ENCODE measurements around the gene STK17B.

Gene STK17B

DNA sequence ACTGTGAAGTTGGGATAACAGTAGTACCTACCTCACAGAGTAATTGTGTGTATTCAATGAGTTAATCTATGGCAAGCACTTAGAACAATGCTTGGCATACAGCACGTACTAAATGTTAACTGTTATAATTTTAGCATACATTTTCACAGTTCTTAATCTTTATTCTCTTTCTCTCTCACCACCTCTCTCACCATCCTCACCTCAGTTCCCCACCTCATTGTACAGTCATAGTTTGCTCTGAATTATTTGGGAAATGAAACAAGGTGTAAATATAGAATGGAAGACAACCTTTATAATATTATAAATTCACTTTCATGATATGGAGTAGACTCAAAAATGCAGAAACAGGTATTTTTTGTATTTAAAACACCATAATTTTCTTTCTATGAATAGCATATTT lies 62.8 kb downstream of the STK17B start:
- no CpG with 5 or more reads among the region's 1 CpG for WGBS, 2 donors (ENCODE audit: extremely low coverage in 2 of 2, insufficient read length in 2 of 2, insufficient replicate concordance in 1 of 2)
- Histone ChIP-seq H3K4me3 (ENCODE audit: low read length in 2 of 2) (no peak overlapping the region), H2AK5ac (ENCODE audit: low read depth, low read length) (no peak overlapping the region), H2AFZ (ENCODE audit: low read length) (no peak overlapping the region), H2BK12ac (ENCODE audit: low read length) (no peak overlapping the region), H3K18ac (ENCODE audit: low read length) (no peak overlapping the region), H4K8ac (ENCODE audit: low read depth, low read length) (no peak overlapping the region), H3K4ac (ENCODE audit: low read length) (no peak overlapping the region), H3K4me2 (ENCODE audit: insufficient read depth, low read length, poor library complexity, severe bottlenecking) (no peak overlapping the region), H3K23ac (ENCODE audit: low read depth, low read length, poor library complexity) (no peak overlapping the region), H3K79me1 (ENCODE audit: low read depth, low read length) (no peaks in the 10 kb centered on the region), H3K9ac (ENCODE audit: low read depth, low read length, poor library complexity) (no peak overlapping the region), H2BK15ac (ENCODE audit: low read length) (no peak overlapping the region), H3K4me1 (ENCODE audit: control insufficient read depth in 2 of 2, insufficient read depth in 1 of 2, low read depth in 1 of 2, low read length in 2 of 2) (peaks cover 10% of the 10 kb centered on the region in 2 donors), H4K91ac (ENCODE audit: low read depth, low read length, poor library complexity) (no peak overlapping the region), H2BK5ac (ENCODE audit: low read length) (no peak overlapping the region), H3K27me3 (ENCODE audit: control insufficient read depth in 3 of 3, insufficient read depth in 3 of 3, low read depth in 1 of 3, low read length in 3 of 3) (no peaks in the 10 kb centered on the region), H3K36me3 (replicated peaks in 1 of 2; ENCODE audit: control insufficient read depth in 2 of 2, insufficient read depth in 2 of 2, low read length in 2 of 2) (no peaks in the 10 kb centered on the region), H3K27ac (replicated peaks; ENCODE audit: low read length) (no peak overlapping the region), H3K14ac (ENCODE audit: low read length) (no peak overlapping the region), H3K9me3 (replicated peaks in 1 of 2; ENCODE audit: control insufficient read depth in 2 of 2, insufficient read depth in 1 of 2, low read depth in 1 of 2, low read length in 2 of 2) (no peaks in the 10 kb centered on the region), H2BK120ac (ENCODE audit: low read depth, low read length) (no peak overlapping the region)
- no peak for DNase-seq (ENCODE audit: low spot score)

DNA sequence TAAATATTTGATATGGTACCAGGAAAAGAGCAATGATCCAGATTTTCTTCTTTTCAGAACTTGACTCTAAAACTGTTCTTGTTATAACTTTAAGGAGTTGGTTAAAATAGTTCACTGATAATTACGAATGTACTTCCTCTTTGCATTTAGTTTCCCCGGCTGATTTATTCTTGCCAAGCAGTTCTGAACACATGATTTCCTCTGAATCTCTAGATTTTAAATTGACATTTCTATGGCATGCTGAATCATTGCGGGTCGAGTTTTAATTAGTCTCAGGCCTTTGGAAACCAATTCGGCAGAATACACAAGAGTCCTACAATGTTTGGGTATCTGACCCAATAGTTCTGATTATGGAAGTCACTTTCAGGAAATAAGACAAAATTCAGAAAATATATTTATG lies 65.4 kb downstream of the STK17B start:
- DNase-seq (ENCODE audit: low spot score) = no peak
- Histone ChIP-seq H3K14ac (ENCODE audit: low read length) (no peak overlapping the region), H2BK15ac (ENCODE audit: low read length) (no peak overlapping the region), H3K36me3 (replicated peaks in 1 of 2; ENCODE audit: control insufficient read depth in 2 of 2, insufficient read depth in 2 of 2, low read length in 2 of 2) (no peaks in the 10 kb centered on the region), H2BK5ac (ENCODE audit: low read length) (no peak overlapping the region), H3K9ac (ENCODE audit: low read depth, low read length, poor library complexity) (no peak overlapping the region), H3K23ac (ENCODE audit: low read depth, low read length, poor library complexity) (no peak overlapping the region), H3K4ac (ENCODE audit: low read length) (no peak overlapping the region), H3K4me3 (ENCODE audit: low read length in 2 of 2) (no peak overlapping the region), H4K8ac (ENCODE audit: low read depth, low read length) (no peak overlapping the region), H2BK12ac (ENCODE audit: low read length) (no peak overlapping the region), H3K79me1 (ENCODE audit: low read depth, low read length) (no peaks in the 10 kb centered on the region), H3K4me1 (ENCODE audit: control insufficient read depth in 2 of 2, insufficient read depth in 1 of 2, low read depth in 1 of 2, low read length in 2 of 2) (peaks cover 3 to 6% of the 10 kb centered on the region in 2 donors), H3K18ac (ENCODE audit: low read length) (no peak overlapping the region), H2BK120ac (ENCODE audit: low read depth, low read length) (no peak overlapping the region), H3K27ac (replicated peaks; ENCODE audit: low read length) (no peak overlapping the region), H3K9me3 (replicated peaks in 1 of 2; ENCODE audit: control insufficient read depth in 2 of 2, insufficient read depth in 1 of 2, low read depth in 1 of 2, low read length in 2 of 2) (no peaks in the 10 kb centered on the region), H3K4me2 (ENCODE audit: insufficient read depth, low read length, poor library complexity, severe bottlenecking) (no peak overlapping the region), H4K91ac (ENCODE audit: low read depth, low read length, poor library complexity) (no peak overlapping the region), H2AFZ (ENCODE audit: low read length) (no peak overlapping the region), H3K27me3 (ENCODE audit: control insufficient read depth in 3 of 3, insufficient read depth in 3 of 3, low read depth in 1 of 3, low read length in 3 of 3) (no peaks in the 10 kb centered on the region), H2AK5ac (ENCODE audit: low read depth, low read length) (no peak overlapping the region)
- no CpG with 5 or more reads among the region's 5 CpGs for WGBS, 2 donors (ENCODE audit: extremely low coverage in 2 of 2, insufficient read length in 2 of 2, insufficient replicate concordance in 1 of 2)

DNA sequence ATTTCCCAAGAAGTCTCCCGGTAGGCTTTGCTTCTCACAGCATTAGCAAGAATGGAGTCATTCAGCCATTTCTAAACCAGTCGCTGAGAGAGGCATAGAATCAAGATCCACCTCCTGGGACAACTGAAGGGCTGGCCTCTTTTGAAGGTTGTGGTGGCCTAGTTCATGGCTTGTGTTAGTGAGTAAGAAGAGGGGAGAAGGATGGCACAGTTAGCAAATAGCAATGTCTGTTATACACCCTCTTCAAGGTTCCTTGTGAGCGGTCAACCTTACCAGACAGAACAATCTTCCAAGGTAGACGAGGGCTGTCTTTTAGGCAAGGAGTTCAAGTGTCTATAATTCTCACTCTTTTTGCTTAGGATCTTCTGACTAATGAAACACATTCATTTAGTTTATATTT lies 67.3 kb downstream of the STK17B start:
- no peaks in the 10 kb centered on the region for H3K36me3 ChIP-seq (replicated peaks in 1 of 2; ENCODE audit: control insufficient read depth in 2 of 2, insufficient read depth in 2 of 2, low read length in 2 of 2)
- WGBS, 2 donors (ENCODE audit: extremely low coverage in 2 of 2, insufficient read length in 2 of 2, insufficient replicate concordance in 1 of 2) = no CpG with 5 or more reads among the region's 4 CpGs
- no peak overlapping the region for H3K4me3 ChIP-seq (ENCODE audit: low read length in 2 of 2)
- no peak overlapping the region for H3K18ac ChIP-seq (ENCODE audit: low read length)
- no peak overlapping the region for H2BK15ac ChIP-seq (ENCODE audit: low read length)
- no peak overlapping the region for H2BK5ac ChIP-seq (ENCODE audit: low read length)
- no peak overlapping the region for H2BK12ac ChIP-seq (ENCODE audit: low read length)
- no peak overlapping the region for H3K4ac ChIP-seq (ENCODE audit: low read length)
- no peak for DNase-seq (ENCODE audit: low spot score)
- H3K9ac ChIP-seq (ENCODE audit: low read depth, low read length, poor library complexity) = no peak overlapping the region
- no peaks in the 10 kb centered on the region for H3K9me3 ChIP-seq (replicated peaks in 1 of 2; ENCODE audit: control insufficient read depth in 2 of 2, insufficient read depth in 1 of 2, low read depth in 1 of 2, low read length in 2 of 2)
- H3K79me1 ChIP-seq (ENCODE audit: low read depth, low read length) = no peaks in the 10 kb centered on the region
- no peak overlapping the region for H3K27ac ChIP-seq (replicated peaks; ENCODE audit: low read length)
- H2AK5ac ChIP-seq (ENCODE audit: low read depth, low read length) = no peak overlapping the region
- H4K8ac ChIP-seq (ENCODE audit: low read depth, low read length) = no peak overlapping the region
- no peak overlapping the region for H4K91ac ChIP-seq (ENCODE audit: low read depth, low read length, poor library complexity)
- H3K4me2 ChIP-seq (ENCODE audit: insufficient read depth, low read length, poor library complexity, severe bottlenecking) = no peak overlapping the region
- H2BK120ac ChIP-seq (ENCODE audit: low read depth, low read length) = no peak overlapping the region
- H3K4me1 ChIP-seq (ENCODE audit: control insufficient read depth in 2 of 2, insufficient read depth in 1 of 2, low read depth in 1 of 2, low read length in 2 of 2) = peaks cover 3 to 6% of the 10 kb centered on the region in 2 donors
- H2AFZ ChIP-seq (ENCODE audit: low read length) = peak overlapping the region; percentile 46
- H3K23ac ChIP-seq (ENCODE audit: low read depth, low read length, poor library complexity) = no peak overlapping the region
- H3K14ac ChIP-seq (ENCODE audit: low read length) = no peak overlapping the region
- H3K27me3 ChIP-seq (ENCODE audit: control insufficient read depth in 3 of 3, insufficient read depth in 3 of 3, low read depth in 1 of 3, low read length in 3 of 3) = no peaks in the 10 kb centered on the region

DNA sequence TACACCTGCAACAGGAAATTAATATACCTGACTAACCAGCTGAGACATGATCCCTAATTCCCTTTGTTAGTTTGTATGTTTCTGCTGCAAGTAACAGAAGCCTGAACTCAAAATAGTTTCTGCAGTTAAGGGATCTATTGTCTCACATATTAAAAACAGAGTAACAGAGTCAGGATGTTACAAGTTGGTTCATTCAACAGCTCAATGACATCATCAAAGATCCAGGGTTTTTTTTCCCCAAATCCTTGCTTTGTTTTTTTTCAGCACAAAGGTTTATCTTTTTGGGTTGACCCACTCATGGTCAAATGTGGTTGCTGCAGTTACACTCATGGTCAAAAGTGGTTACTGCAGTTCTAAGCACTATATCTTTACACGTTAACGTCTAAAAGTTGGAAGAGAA lies 67.8 kb downstream of the STK17B start:
- no peak overlapping the region for H3K4me2 ChIP-seq (ENCODE audit: insufficient read depth, low read length, poor library complexity, severe bottlenecking)
- DNase-seq (ENCODE audit: low spot score) = no peak
- H2BK15ac ChIP-seq (ENCODE audit: low read length) = no peak overlapping the region
- H3K4me1 ChIP-seq (ENCODE audit: control insufficient read depth in 2 of 2, insufficient read depth in 1 of 2, low read depth in 1 of 2, low read length in 2 of 2) = peaks cover 3 to 6% of the 10 kb centered on the region in 2 donors
- H4K91ac ChIP-seq (ENCODE audit: low read depth, low read length, poor library complexity) = no peak overlapping the region
- no peak overlapping the region for H3K4me3 ChIP-seq (ENCODE audit: low read length in 2 of 2)
- no peak overlapping the region for H2BK5ac ChIP-seq (ENCODE audit: low read length)
- H2BK12ac ChIP-seq (ENCODE audit: low read length) = no peak overlapping the region
- no peaks in the 10 kb centered on the region for H3K79me1 ChIP-seq (ENCODE audit: low read depth, low read length)
- H3K9ac ChIP-seq (ENCODE audit: low read depth, low read length, poor library complexity) = no peak overlapping the region
- H3K23ac ChIP-seq (ENCODE audit: low read depth, low read length, poor library complexity) = no peak overlapping the region
- H3K18ac ChIP-seq (ENCODE audit: low read length) = no peak overlapping the region
- H3K27ac ChIP-seq (replicated peaks; ENCODE audit: low read length) = no peak overlapping the region
- no peaks in the 10 kb centered on the region for H3K27me3 ChIP-seq (ENCODE audit: control insufficient read depth in 3 of 3, insufficient read depth in 3 of 3, low read depth in 1 of 3, low read length in 3 of 3)
- H3K4ac ChIP-seq (ENCODE audit: low read length) = no peak overlapping the region
- peak overlapping the region; percentile 46 for H2AFZ ChIP-seq (ENCODE audit: low read length)
- no CpG with 5 or more reads among the region's 2 CpGs for WGBS, 2 donors (ENCODE audit: extremely low coverage in 2 of 2, insufficient read length in 2 of 2, insufficient replicate concordance in 1 of 2)
- no peaks in the 10 kb centered on the region for H3K36me3 ChIP-seq (replicated peaks in 1 of 2; ENCODE audit: control insufficient read depth in 2 of 2, insufficient read depth in 2 of 2, low read length in 2 of 2)
- no peak overlapping the region for H2AK5ac ChIP-seq (ENCODE audit: low read depth, low read length)
- H4K8ac ChIP-seq (ENCODE audit: low read depth, low read length) = no peak overlapping the region
- no peaks in the 10 kb centered on the region for H3K9me3 ChIP-seq (replicated peaks in 1 of 2; ENCODE audit: control insufficient read depth in 2 of 2, insufficient read depth in 1 of 2, low read depth in 1 of 2, low read length in 2 of 2)
- H2BK120ac ChIP-seq (ENCODE audit: low read depth, low read length) = no peak overlapping the region
- no peak overlapping the region for H3K14ac ChIP-seq (ENCODE audit: low read length)
